Naive B cell (primary cell): Measurements from ENCODE around the gene MARCKS. TPM values are rescaled to one million over a fixed set of nuclear protein-coding genes. Genes with fewer than 3 reads are reported as not detected.

Experiments used
- ATAC-seq, 2 donors: fragments of 150-1000 bp; cut with Tn5 transposase; 2 replicates each; pipeline ENCODE4 v1.10.0; 2021; ENCODE audit warnings: low read depth in 2 of 2, mild to moderate bottlenecking in 2 of 2, moderate library complexity in 2 of 2
- DNase-seq: peaks from one replicate; pipeline ENCODE4 v3.0.0; 2022
- H3K27ac Mint-ChIP-seq, 6 donors: one replicate each; pipeline ENCODE4 v1.8.0; 2020 to 2022; ENCODE audit warnings: mild to moderate bottlenecking in 6 of 6, mixed read lengths in 6 of 6, moderate library complexity in 5 of 6, inconsistent platforms in 2 of 6
- H3K27me3 Mint-ChIP-seq, 3 donors: one replicate each; pipeline ENCODE4 v1.8.0; 2021 to 2022; ENCODE audit warnings: mixed read lengths in 3 of 3, mild to moderate bottlenecking in 1 of 3
- H3K36me3 Mint-ChIP-seq, 2 donors: one replicate each; pipeline ENCODE4 v1.8.0; 2020 to 2022; ENCODE audit warnings: mixed read lengths in 2 of 2, inconsistent platforms in 1 of 2, mild to moderate bottlenecking in 1 of 2
- H3K4me1 Mint-ChIP-seq, 3 donors: one replicate each; pipeline ENCODE4 v1.8.0; 2020 to 2022; ENCODE audit warnings: mixed read lengths in 3 of 3, inconsistent platforms in 1 of 3, mild to moderate bottlenecking in 1 of 3, moderate library complexity in 1 of 3
- H3K4me3 Mint-ChIP-seq, 8 donors: one replicate each; pipeline ENCODE4 v1.8.0; 2020 to 2022; ENCODE audit warnings: mild to moderate bottlenecking in 8 of 8, mixed read lengths in 8 of 8, moderate library complexity in 8 of 8, inconsistent platforms in 2 of 8
- H3K9me3 Mint-ChIP-seq, 7 donors: one replicate each; pipeline ENCODE4 v1.8.0; 2020 to 2022; ENCODE audit warnings: mixed read lengths in 7 of 7, mild to moderate bottlenecking in 5 of 7, inconsistent platforms in 2 of 7, moderate library complexity in 1 of 7
- polyA plus RNA-seq, 6 donors: library from polyadenylated mRNA; unstranded; fragments of 300-500 nt; fragmentation: Illumina TruSeq; gene quantifications; one replicate each; pipeline ENCODE4 v1.2.3, GENCODE V29; 2021; ENCODE audit warnings: low read depth in 6 of 6

Gene MARCKS
- polyA plus RNA-seq, 6 donors from 2014 or later: 4.8 to 11.9 (median 7.5) TPM

GRCh38 chr6:113879186-113880096, 22.3 kb downstream of the MARCKS start:
- Mint-ChIP-seq H3K9me3 (no peaks in the 10 kb centered on the region), H3K36me3 (no peaks in the 10 kb centered on the region), H3K4me3 (no peak overlapping the region), H3K27me3 (peaks cover 0 to 10% (median 0%) of the 10 kb centered on the region in 3 donors), H3K4me1 (no peaks in the 10 kb centered on the region), H3K27ac (no peak overlapping the region)
- ATAC-seq: peak; percentile 99 to 100
- peak; percentile 31 for DNase-seq

DNA sequence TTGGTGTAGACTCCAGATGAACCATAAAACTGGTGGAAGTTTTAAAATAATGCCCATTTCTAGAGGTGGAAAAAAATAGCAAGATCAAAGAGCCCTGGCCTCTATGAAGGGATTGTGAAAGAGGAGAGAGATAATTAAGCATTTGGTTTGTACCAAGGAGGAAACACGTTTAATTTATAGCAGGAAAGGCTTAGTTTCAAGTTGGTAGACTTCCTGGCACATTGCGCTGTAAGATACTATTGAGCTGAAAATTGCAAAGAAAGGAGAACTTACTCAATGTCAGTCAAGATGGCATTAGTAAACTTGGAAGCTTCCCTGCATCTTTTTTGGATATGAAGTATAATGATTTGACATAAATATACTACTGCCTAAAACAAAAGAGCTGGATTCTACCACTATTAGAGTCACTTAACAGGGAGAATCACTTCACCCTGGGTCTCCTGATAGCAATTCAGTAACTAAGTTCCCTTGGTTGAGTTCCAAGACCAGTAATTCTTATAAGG, 24.4 kb downstream of the MARCKS start:
- Mint-ChIP-seq H3K4me3 (no peak overlapping the region), H3K27me3 (peaks cover 0 to 10% (median 0%) of the 10 kb centered on the region in 3 donors), H3K36me3 (no peaks in the 10 kb centered on the region), H3K4me1 (no peaks in the 10 kb centered on the region), H3K9me3 (no peaks in the 10 kb centered on the region), H3K27ac (no peak overlapping the region)
- ATAC-seq: no peak
- no peak for DNase-seq

- DNase-seq: no peak
- Mint-ChIP-seq H3K4me1 (no peaks in the 10 kb centered on the region), H3K4me3 (no peak overlapping the region), H3K9me3 (no peaks in the 10 kb centered on the region), H3K36me3 (no peaks in the 10 kb centered on the region), H3K27ac (no peak overlapping the region), H3K27me3 (peaks cover 0 to 10% (median 0%) of the 10 kb centered on the region in 3 donors)
- no peak for ATAC-seq
Observed at GRCh38 chr6:113882336-113883022, 25.3 kb downstream of the MARCKS start.

- Mint-ChIP-seq H3K9me3 (no peaks in the 10 kb centered on the region), H3K4me1 (no peaks in the 10 kb centered on the region), H3K36me3 (no peaks in the 10 kb centered on the region), H3K27ac (no peak overlapping the region), H3K27me3 (peaks cover 0 to 10% (median 0%) of the 10 kb centered on the region in 3 donors), H3K4me3 (peak overlapping the region in 1 of 8 donors; percentile 10)
- ATAC-seq: no peak
- DNase-seq: no peak
Observed at GRCh38 chr6:113884011-113884410, 26.9 kb downstream of the MARCKS start.

DNA sequence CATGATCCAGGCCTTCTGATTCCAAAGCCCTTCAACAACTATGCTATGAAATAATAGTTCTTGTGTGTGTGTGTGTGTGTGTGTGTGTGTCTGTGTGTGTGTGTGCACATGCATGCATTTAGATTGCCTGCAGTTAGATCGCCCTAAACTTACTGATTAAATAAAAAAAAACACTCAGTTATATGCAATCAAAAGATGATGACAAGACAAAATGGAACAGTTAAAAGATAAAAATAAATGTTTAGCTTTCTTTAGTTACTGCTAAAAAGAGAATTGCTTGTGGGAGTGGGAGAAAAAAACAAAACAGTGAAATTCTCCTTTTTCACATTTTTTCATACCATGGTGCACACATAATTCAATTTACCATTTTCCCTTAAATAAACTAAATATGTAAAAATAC, 29.4 kb downstream of the MARCKS start:
- no peak overlapping the region for H3K4me3 Mint-ChIP-seq
- H3K4me1 Mint-ChIP-seq: no peaks in the 10 kb centered on the region
- H3K27me3 Mint-ChIP-seq: peaks cover 0 to 8% (median 0%) of the 10 kb centered on the region in 3 donors
- H3K27ac Mint-ChIP-seq: no peak overlapping the region
- DNase-seq: no peak
- H3K9me3 Mint-ChIP-seq: peaks cover 0 to 3% (median 0%) of the 10 kb centered on the region in 7 donors
- H3K36me3 Mint-ChIP-seq: no peaks in the 10 kb centered on the region
- ATAC-seq: no peak

DNA sequence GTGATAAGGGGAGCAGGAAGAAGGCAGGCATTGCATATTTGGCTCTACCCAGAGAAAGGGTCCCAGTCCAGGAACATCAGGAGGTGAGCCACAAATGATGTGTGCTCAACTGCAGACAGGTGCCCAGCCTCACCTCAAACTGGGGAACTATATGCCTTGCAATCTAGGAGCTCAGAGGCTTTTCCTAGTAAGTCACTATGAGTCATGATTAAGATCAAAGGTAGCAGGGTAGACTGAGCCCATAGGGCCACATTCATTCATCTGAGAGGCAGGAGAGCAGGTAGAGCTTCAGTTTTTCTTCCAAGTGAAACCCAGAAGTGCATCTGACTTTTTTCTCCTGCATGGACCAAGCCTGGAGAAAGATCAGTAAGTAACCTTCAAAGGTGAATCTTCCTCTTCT, 31.3 kb downstream of the MARCKS start:
- Mint-ChIP-seq H3K9me3 (peaks cover 0 to 19% (median 3%) of the 10 kb centered on the region in 7 donors), H3K27ac (no peak overlapping the region), H3K36me3 (no peaks in the 10 kb centered on the region), H3K4me1 (no peaks in the 10 kb centered on the region), H3K27me3 (peaks cover 0 to 16% (median 0%) of the 10 kb centered on the region in 3 donors), H3K4me3 (no peak overlapping the region)
- DNase-seq (no peak), ATAC-seq (no peak)

DNA sequence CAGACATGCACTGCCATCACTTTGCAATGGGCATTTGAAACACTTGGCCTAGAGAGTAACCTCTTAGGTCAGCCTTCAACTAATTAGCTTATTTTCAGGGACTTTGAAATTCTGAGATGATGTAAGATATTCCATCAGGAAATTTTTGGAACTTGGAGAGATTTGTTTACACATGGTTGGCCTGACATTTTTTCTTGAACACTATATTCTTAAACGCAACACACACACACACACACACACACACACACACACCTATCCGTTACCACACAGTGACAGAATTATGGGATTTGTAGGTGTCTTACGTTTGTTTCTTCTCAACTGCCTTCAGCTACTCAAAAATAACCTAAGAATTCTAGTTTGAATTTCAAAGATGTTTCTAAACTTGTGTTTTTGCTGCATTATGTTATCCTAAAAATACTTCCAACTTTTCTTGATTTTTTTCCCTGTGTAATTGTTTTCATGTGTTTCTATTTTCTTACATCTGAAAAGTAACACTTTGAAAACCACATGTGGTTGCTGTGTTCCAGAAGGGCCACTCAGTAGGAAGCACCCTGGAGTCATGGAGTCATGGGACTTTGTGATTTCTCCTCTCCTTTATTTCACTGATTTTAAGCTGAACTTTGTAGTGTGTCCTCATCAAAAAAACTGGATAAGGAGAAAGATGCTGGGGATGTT, 31.9 kb downstream of the MARCKS start:
- Mint-ChIP-seq H3K9me3 (peaks cover 0 to 19% (median 3%) of the 10 kb centered on the region in 7 donors), H3K36me3 (no peaks in the 10 kb centered on the region), H3K4me3 (no peak overlapping the region), H3K27ac (no peak overlapping the region), H3K4me1 (no peaks in the 10 kb centered on the region), H3K27me3 (peaks cover 0 to 22% (median 4%) of the 10 kb centered on the region in 3 donors)
- ATAC-seq (no peak), DNase-seq (no peak)

DNA sequence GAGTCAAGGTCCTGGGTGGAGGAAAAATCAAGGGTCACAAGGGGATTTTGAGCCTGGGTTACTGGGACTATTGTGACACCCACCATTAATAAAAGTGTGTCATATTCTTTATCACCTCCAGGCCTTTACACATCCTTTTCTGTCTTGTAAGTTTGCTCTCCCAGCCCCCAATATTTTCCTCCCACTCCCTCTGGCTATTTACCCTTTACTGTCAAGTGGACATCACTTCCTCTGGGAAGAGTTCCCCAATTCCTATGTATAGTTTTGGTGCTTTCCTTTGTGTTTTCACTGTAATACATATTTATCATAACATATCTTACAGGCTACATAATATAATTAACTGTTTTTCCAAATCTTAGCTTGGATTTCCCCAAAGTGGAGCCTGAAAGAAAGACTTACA, 36.3 kb downstream of the MARCKS start:
- H3K27ac Mint-ChIP-seq: no peak overlapping the region
- no peaks in the 10 kb centered on the region for H3K4me1 Mint-ChIP-seq
- DNase-seq: no peak
- peaks cover 5 to 27% (median 24%) of the 10 kb centered on the region in 3 donors for H3K27me3 Mint-ChIP-seq
- ATAC-seq: no peak
- no peaks in the 10 kb centered on the region for H3K36me3 Mint-ChIP-seq
- no peak overlapping the region for H3K4me3 Mint-ChIP-seq
- H3K9me3 Mint-ChIP-seq: peaks cover 0 to 19% (median 3%) of the 10 kb centered on the region in 7 donors

GRCh38 chr6:113893866-113894265, 36.7 kb downstream of the MARCKS start:
- Mint-ChIP-seq H3K27me3 (peaks cover 5 to 27% (median 24%) of the 10 kb centered on the region in 3 donors), H3K4me1 (no peaks in the 10 kb centered on the region), H3K9me3 (peaks cover 0 to 19% (median 3%) of the 10 kb centered on the region in 7 donors), H3K4me3 (no peak overlapping the region), H3K27ac (no peak overlapping the region), H3K36me3 (no peaks in the 10 kb centered on the region)
- DNase-seq (no peak), ATAC-seq (no peak)

DNA sequence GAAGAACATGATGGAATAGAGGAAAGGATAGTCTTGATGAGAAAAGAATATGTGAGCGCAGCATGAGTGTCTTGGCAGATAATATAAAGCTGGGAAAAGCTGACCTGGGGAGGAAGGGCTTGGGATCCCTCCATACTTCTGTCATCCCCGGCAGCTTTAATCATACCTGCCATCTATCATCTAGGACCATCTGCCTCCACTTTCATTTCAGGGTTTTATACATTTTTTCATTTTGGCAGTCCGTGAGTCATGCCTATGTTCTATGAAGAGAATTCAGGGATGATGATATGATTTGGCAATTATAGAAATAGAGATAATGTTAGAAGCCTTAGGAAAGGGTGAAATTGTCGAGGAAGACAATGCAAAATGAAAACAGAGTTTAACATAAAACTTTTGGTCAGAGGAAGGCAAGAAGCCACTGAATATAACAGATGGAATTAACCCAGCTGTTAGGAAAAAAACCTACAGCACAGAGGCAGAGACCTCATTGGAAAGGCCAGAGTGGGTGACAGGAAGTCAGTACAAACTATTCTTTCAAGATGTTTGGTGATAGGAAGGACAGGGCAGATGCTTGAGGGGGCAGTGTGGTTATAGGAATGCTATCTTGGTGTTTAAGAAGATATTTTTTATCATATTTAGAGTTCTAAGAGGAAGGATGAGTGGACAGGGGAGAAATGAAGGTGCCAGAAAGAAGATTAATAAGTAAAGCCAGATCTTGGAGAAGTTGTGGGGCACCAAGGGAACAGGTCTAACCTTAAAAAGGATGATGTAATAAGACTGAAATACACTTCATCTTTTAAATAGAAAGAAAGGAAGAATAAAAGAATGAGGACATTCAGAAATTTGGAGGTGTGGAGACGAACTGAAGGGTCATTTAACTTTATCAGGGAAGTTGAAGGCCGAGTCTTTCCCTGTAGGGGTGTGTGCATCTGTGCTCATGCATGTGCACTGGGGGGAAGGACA, 37.8 kb downstream of the MARCKS start:
- ATAC-seq (no peak), DNase-seq (no peak)
- Mint-ChIP-seq H3K4me3 (no peak overlapping the region), H3K36me3 (no peaks in the 10 kb centered on the region), H3K4me1 (no peaks in the 10 kb centered on the region), H3K27ac (peak overlapping the region in 2 of 6 donors; percentile 4 to 33), H3K9me3 (peaks cover 0 to 19% (median 3%) of the 10 kb centered on the region in 7 donors), H3K27me3 (peaks cover 5 to 27% (median 23%) of the 10 kb centered on the region in 3 donors)

DNA sequence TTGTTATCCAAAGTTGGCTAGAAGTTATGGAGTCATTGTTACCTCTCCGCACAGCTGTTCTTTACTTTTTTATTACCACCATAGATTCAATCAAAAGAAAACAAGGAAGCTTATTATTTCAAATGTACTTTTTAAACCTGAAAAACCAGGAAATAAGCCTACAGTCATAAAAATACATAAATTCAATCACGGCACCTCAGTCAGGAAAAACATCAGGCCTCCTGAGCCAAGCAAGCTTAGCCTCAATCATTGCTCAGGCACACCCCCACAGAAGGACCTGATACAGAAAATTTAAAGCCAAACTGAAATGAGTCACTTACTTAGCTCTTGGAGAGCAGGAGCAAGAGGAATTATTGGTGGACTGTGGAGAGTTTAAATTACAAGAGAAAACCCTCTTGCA, 44.3 kb downstream of the MARCKS start:
- Mint-ChIP-seq H3K9me3 (no peaks in the 10 kb centered on the region), H3K4me3 (no peak overlapping the region), H3K4me1 (no peaks in the 10 kb centered on the region), H3K36me3 (no peaks in the 10 kb centered on the region), H3K27me3 (peaks cover 4 to 18% (median 8%) of the 10 kb centered on the region in 3 donors), H3K27ac (no peak overlapping the region)
- ATAC-seq (no peak), DNase-seq (no peak)

DNA sequence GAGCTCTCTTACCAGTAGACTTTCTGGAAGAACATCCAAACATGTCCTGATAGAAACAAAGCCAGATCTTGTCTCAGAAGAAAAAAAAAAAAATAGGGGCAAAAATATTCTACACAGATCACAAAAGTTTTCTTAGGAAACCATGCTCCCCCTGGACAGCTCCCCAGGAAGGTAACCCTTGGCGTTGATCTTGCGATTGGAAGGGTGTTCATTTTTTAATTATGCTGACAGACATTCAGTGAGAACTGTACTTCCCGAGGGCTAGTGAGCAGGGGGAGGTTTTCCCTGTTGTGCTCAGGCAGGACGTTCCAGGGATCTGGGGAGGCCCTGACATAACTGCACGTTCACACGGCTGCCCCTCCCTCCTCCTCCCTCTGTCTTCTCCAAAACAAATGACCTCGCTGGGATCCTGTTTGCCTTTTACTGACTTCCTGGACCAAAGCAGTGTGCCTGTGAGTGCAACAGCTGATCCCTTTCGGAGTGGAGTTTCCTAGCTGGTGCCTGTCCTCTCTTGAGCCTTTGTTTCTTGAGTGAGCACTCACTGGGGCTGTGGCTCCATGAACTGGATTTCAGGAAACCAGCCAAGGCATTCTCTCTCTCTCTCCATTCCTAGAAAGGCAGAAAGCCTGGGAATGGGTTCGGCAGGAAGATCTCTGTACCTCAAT, 46.7 kb downstream of the MARCKS start:
- Mint-ChIP-seq H3K36me3 (no peaks in the 10 kb centered on the region), H3K4me1 (no peaks in the 10 kb centered on the region), H3K4me3 (no peak overlapping the region), H3K27ac (no peak overlapping the region), H3K9me3 (no peaks in the 10 kb centered on the region), H3K27me3 (peaks cover 4 to 16% (median 7%) of the 10 kb centered on the region in 3 donors)
- no peak for ATAC-seq
- DNase-seq: no peak
